Left hindlimb (tissue), 1 donor: Measurements from ENCODE around the gene ARL8B.
A peak's percentile ranks its signal among the peaks of the same experiment; 100 is the strongest.
"Not testable (repeated sequence)": the region's sequence is repeated elsewhere in the genome, so short reads cannot be mapped to it uniquely, and the experiment has no call there.

ENCODE experiments used
- DNase-seq: peaks from one replicate; pipeline ENCODE4 v3.0.0-alpha.2; 2018

ARL8B gene

GRCh38 chr3:5122030-5122740, at the start of gene ARL8B:
ARL8B (plus strand) TSS chr3:5122292; CDS start chr3:5122466, 174 bp downstream.
- DNase-seq: peak; percentile 91

GRCh38 chr3:5073374-5074085, 48.6 kb upstream of the ARL8B start:
- no peak for DNase-seq

GRCh38 chr3:5078151-5078550, 43.9 kb upstream of the ARL8B start:
- DNase-seq: no peak

- no peak for DNase-seq
These were observed 42.3 kb upstream of the ARL8B start for GRCh38 chr3:5079761-5080160.

- DNase-seq: no peak
These were observed 41.1 kb upstream of the ARL8B start for GRCh38 chr3:5080779-5081550.

GRCh38 chr3:5081973-5082788, 39.9 kb upstream of the ARL8B start:
- DNase-seq: not testable (repeated sequence)

- no peak for DNase-seq
These were observed 39.3 kb upstream of the ARL8B start for GRCh38 chr3:5082789-5083115.

GRCh38 chr3:5084224-5084623, 37.9 kb upstream of the ARL8B start:
- no peak for DNase-seq

- no peak for DNase-seq
These were observed 35.4 kb upstream of the ARL8B start for GRCh38 chr3:5086708-5087107.

GRCh38 chr3:5087209-5087608, 34.9 kb upstream of the ARL8B start:
- DNase-seq: no peak

GRCh38 chr3:5090197-5090596, 31.9 kb upstream of the ARL8B start:
- no peak for DNase-seq

GRCh38 chr3:5092018-5092417, 30.1 kb upstream of the ARL8B start:
- no peak for DNase-seq

GRCh38 chr3:5093731-5094130, 28.4 kb upstream of the ARL8B start:
- no peak for DNase-seq

GRCh38 chr3:5095886-5096285, 26.2 kb upstream of the ARL8B start:
- peak; percentile 80 for DNase-seq

GRCh38 chr3:5096336-5097008, 25.6 kb upstream of the ARL8B start:
- DNase-seq: no peak

- DNase-seq: no peak
These were observed 23.7 kb upstream of the ARL8B start for GRCh38 chr3:5098346-5098745.

- no peak for DNase-seq
These were observed 19.6 kb upstream of the ARL8B start for GRCh38 chr3:5102532-5102931.

GRCh38 chr3:5103743-5104142, 18.3 kb upstream of the ARL8B start:
- no peak for DNase-seq

- no peak for DNase-seq
These were observed 17.0 kb upstream of the ARL8B start for GRCh38 chr3:5105050-5105449.

- DNase-seq: not testable (repeated sequence)
These were observed 15.7 kb upstream of the ARL8B start for GRCh38 chr3:5106371-5106770.

GRCh38 chr3:5106933-5107334, 15.2 kb upstream of the ARL8B start:
- DNase-seq: not testable (repeated sequence)

GRCh38 chr3:5110337-5110736, 11.8 kb upstream of the ARL8B start:
- DNase-seq: no peak
